Upper lobe of left lung (tissue), 6 donors: ENCODE data around the gene AHCYL2. TPM values are rescaled to one million over a fixed set of nuclear protein-coding genes. Genes with fewer than 3 reads are reported as not detected.

ENCODE experiments used
- ATAC-seq, 2 donors: fragments of 200-7000 bp; cut with Tn5 transposase; one replicate each; pipeline ENCODE4 v1.9.1; 2022; ENCODE audit warnings: mild to moderate bottlenecking in 2 of 2, moderate library complexity in 2 of 2; ENCODE audit not compliant: low FRiP score in 2 of 2
- DNase-seq, 2 donors: peaks; one replicate each; pipeline ENCODE4 v3.0.0-alpha.2; 2019 to 2020
- H3K27ac ChIP-seq, 4 donors: fragments of 200-600 bp; sonication (generic); one replicate each; pipeline ENCODE4 v1.5.1; 2016 to 2019
- H3K27me3 ChIP-seq, 4 donors: fragments of 200-600 bp; sonication (generic); one replicate each; pipeline ENCODE4 v1.5.1; 2017 to 2019
- H3K36me3 ChIP-seq, 4 donors: fragments of 200-600 bp; sonication (generic); one replicate each; pipeline ENCODE4 v1.5.1; 2016 to 2019
- H3K4me1 ChIP-seq, 4 donors: fragments of 200-600 bp; sonication (generic); one replicate each; pipeline ENCODE4 v1.5.1; 2018 to 2019
- H3K4me3 ChIP-seq, 4 donors: fragments of 200-600 bp; sonication (generic); one replicate each; pipeline ENCODE4 v1.5.1; 2017 to 2019; ENCODE audit warnings: mild to moderate bottlenecking in 2 of 4, moderate library complexity in 1 of 4
- H3K9me3 ChIP-seq, 4 donors: fragments of 200-600 bp; sonication (generic); one replicate each; pipeline ENCODE4 v1.5.1; 2018 to 2019
- EP300 ChIP-seq, 4 donors: sonication (generic); formaldehyde crosslinking; IDR thresholded peaks; one replicate each; pipeline ENCODE4 v1.5.1; 2017; ENCODE audit warnings: antibody characterized with exemption in 4 of 4, control low read depth in 2 of 4
- POLR2A ChIP-seq, 4 donors: fragments of 450-650 bp; IDR thresholded peaks; one replicate each; pipeline ENCODE4 v1.5.1; 2016 to 2017; ENCODE audit warnings: antibody characterized with exemption in 4 of 4, mild to moderate bottlenecking in 2 of 4
- POLR2AphosphoS5 ChIP-seq, 2 donors: sonication (generic); formaldehyde crosslinking; IDR thresholded peaks; one replicate each; pipeline ENCODE4 v1.5.1; 2017; ENCODE audit warnings: antibody characterized with exemption in 2 of 2
- WGBS, 2 donors: methylation state at CpG; one replicate each; pipeline ENCODE4 v1.1.5; 2017 to 2018; 5-methylcytosine and 5-hydroxymethylcytosine counted together
- total RNA-seq, 6 donors: library from RNA; depleted of rRNA in 4 of 6; stranded (reverse); fragments of >200 nt in 4 of 6; gene quantifications; one replicate each; pipeline versions ENCODE4 v1.1.0 to v1.2.1, GENCODE V29; 2016 to 2021
- TF ChIP-seq, protein P1 (sequence below), 6 experiments: fragments of 450-650 bp in 4 of 6; fragments of 200-600 bp in 2 of 6; sonication (generic) in 2 of 6; IDR thresholded peaks; one replicate each; pipeline ENCODE4 v1.5.1; 2016 to 2019; ENCODE audit warnings: antibody characterized with exemption in 6 of 6
- donor health status: DM: no; HTN: no; CAD: no; lungs with moderate emphysema.
- donor health status: DM: no; HTN: yes; CAD: no; lungs with severe emphysema.

AHCYL2 gene
- total RNA-seq, 6 donors from 2014 or later: 41.9 to 197 (median 110) TPM

DNA sequence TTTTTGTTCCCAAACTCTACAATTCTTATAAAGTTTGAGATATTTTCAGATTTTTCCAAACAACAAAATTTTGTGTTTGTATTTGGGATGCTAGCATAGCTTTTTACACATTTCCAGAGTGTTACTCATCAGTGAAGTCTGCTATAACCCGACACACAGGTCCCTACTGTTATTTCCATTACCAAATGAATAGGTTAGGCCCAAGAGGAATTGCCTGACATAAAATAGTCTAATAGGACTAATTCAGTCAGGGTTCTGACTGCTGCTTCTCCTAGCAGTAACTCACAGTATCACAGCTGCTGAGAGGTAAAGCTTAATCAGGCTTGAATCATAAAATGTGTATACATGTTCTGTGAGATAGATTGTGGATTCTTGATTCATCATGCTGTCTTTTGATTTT, 160.3 kb downstream of the AHCYL2 start:
- WGBS, 2 donors: 79 to 94% methylated on average over 1 of the region's 1 CpG
- H3K4me1 ChIP-seq: no peaks in the 10 kb centered on the region
- no peaks in the 10 kb centered on the region for H3K9me3 ChIP-seq
- no peak for TF ChIP-seq POLR2AphosphoS5 (IDR thresholded peaks at IDR 0.05)
- TF ChIP-seq POLR2A (IDR thresholded peaks at IDR 0.05): no peak
- TF ChIP-seq, protein P1, sequence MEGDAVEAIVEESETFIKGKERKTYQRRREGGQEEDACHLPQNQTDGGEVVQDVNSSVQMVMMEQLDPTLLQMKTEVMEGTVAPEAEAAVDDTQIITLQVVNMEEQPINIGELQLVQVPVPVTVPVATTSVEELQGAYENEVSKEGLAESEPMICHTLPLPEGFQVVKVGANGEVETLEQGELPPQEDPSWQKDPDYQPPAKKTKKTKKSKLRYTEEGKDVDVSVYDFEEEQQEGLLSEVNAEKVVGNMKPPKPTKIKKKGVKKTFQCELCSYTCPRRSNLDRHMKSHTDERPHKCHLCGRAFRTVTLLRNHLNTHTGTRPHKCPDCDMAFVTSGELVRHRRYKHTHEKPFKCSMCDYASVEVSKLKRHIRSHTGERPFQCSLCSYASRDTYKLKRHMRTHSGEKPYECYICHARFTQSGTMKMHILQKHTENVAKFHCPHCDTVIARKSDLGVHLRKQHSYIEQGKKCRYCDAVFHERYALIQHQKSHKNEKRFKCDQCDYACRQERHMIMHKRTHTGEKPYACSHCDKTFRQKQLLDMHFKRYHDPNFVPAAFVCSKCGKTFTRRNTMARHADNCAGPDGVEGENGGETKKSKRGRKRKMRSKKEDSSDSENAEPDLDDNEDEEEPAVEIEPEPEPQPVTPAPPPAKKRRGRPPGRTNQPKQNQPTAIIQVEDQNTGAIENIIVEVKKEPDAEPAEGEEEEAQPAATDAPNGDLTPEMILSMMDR (IDR thresholded peaks at IDR 0.05): no peak
- TF ChIP-seq EP300 (IDR thresholded peaks at IDR 0.05): no peak
- ATAC-seq (no peak), DNase-seq (no peak)
- no peak overlapping the region for H3K4me3 ChIP-seq
- H3K27ac ChIP-seq: no peak overlapping the region
- no peaks in the 10 kb centered on the region for H3K27me3 ChIP-seq
- H3K36me3 ChIP-seq: peaks cover 0 to 10% (median 0%) of the 10 kb centered on the region in 4 donors

DNA sequence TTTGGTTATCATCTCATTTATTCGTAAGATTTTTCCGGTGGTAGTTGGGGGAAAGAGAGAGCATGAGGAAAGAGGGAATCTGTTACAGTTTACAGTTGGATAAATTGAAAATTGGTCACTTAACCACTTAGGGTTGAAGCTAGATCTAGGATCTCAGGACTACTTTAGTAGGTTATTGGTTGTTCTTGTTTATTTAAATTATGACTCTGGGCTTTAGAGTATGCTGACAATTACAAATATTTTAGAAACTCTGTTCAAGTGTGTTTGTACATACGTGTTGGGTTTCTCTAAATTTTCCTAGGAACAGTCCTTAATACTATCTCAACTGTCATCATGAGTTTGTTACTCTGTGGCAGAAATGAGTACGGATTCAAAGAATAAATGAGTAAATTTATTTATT, 160.8 kb downstream of the AHCYL2 start:
- Histone ChIP-seq H3K4me1 (no peaks in the 10 kb centered on the region), H3K27me3 (no peaks in the 10 kb centered on the region), H3K4me3 (no peak overlapping the region), H3K9me3 (no peaks in the 10 kb centered on the region), H3K36me3 (peaks cover 0 to 12% (median 2%) of the 10 kb centered on the region in 4 donors), H3K27ac (no peak overlapping the region)
- TF ChIP-seq, protein P1 (IDR thresholded peaks at IDR 0.05): no peak
- TF ChIP-seq POLR2A (IDR thresholded peaks at IDR 0.05): no peak
- TF ChIP-seq POLR2AphosphoS5 (IDR thresholded peaks at IDR 0.05): no peak
- no peak for TF ChIP-seq EP300 (IDR thresholded peaks at IDR 0.05)
- ATAC-seq (no peak), DNase-seq (no peak)
- WGBS, 2 donors: 92% methylated on average over 4 of the region's 4 CpGs

DNA sequence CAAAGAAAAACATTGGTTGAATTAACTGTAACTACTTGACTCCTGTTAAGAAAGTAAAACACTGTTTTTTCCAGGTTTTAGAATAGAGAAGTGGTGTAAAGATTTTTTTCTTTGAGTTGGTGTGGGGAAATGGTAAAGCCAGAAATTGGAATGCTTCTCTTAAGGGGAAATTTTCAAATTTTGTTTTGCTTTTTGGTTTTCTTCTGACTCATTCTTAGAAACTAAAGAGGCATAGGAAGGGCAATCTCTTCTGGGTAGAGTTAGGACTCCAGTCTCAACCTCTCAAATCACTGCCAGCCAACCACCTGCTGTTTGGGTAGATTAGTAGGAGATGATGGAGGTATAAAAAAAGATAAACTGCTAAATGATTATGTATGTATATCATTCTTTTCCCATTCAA, 161.7 kb downstream of the AHCYL2 start:
- no peaks in the 10 kb centered on the region for H3K4me1 ChIP-seq
- no peak for ATAC-seq
- no peak for TF ChIP-seq EP300 (IDR thresholded peaks at IDR 0.05)
- TF ChIP-seq, protein P1 (IDR thresholded peaks at IDR 0.05): no peak
- TF ChIP-seq POLR2A (IDR thresholded peaks at IDR 0.05): no peak
- TF ChIP-seq POLR2AphosphoS5 (IDR thresholded peaks at IDR 0.05): no peak
- DNase-seq: no peak
- no peak overlapping the region for H3K4me3 ChIP-seq
- no peak overlapping the region for H3K27ac ChIP-seq
- no peaks in the 10 kb centered on the region for H3K9me3 ChIP-seq
- H3K36me3 ChIP-seq: peaks cover 0 to 12% (median 2%) of the 10 kb centered on the region in 4 donors
- H3K27me3 ChIP-seq: no peaks in the 10 kb centered on the region

DNA sequence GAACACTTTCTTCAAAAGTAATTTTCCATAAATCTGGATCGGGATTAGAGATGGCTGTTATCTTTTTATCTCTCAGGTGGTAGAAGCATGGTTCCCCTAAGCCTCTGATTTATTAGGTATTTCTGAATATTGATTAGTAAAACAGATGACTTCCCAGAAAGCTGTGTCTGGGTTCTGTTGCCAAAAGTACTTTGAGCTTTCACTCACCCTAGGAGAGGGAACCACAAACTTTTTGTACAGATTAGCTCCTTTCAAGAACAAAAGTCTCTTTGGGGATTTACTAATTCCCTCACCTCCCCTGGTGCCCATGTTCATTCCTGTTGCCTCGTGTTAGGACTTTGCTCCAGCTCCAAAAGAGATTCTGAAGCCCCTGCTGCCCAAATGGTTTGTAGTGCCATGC, 162.7 kb downstream of the AHCYL2 start:
- ATAC-seq: no peak

More for the DNA sequence above, 162.7 kb downstream of the AHCYL2 start:
- Histone ChIP-seq H3K27ac (no peak overlapping the region), H3K36me3 (peaks cover 0 to 20% (median 2%) of the 10 kb centered on the region in 4 donors), H3K9me3 (no peaks in the 10 kb centered on the region), H3K4me3 (no peak overlapping the region), H3K4me1 (no peaks in the 10 kb centered on the region), H3K27me3 (no peaks in the 10 kb centered on the region)
- no peak for DNase-seq
- no peak for TF ChIP-seq EP300 (IDR thresholded peaks at IDR 0.05)
- no peak for TF ChIP-seq POLR2A (IDR thresholded peaks at IDR 0.05)
- TF ChIP-seq, protein P1 (IDR thresholded peaks at IDR 0.05): no peak
- no peak for TF ChIP-seq POLR2AphosphoS5 (IDR thresholded peaks at IDR 0.05)
- WGBS, 2 donors: 88 to 98% methylated on average over 2 of the region's 2 CpGs
